ENCODE results near the gene ZNF451. TPM values are rescaled to one million over a fixed set of nuclear protein-coding genes. Genes with fewer than 3 reads are reported as not detected.
A peak's percentile ranks its signal among the peaks of the same experiment; 100 is the strongest.
"Not testable (repeated sequence)": the region's sequence is repeated elsewhere in the genome, so short reads cannot be mapped to it uniquely, and the experiment has no call there.

The ZNF451 gene
- polyA plus RNA-seq (48.7 and 60.2 TPM in 2 replicates), polyA minus RNA-seq (175 and 210 TPM in 2 replicates)

- Histone ChIP-seq H3K27ac (ENCODE audit: low read length) (peak within 1 kb of the TSS; percentile 85), H3K4me3 (ENCODE audit: low read length) (peak within 1 kb of the TSS; percentile 68), H3F3A (ENCODE audit: insufficient read depth, low read length, poor library complexity, severe bottlenecking) (no peaks in the 10 kb centered on the region), H3K9me3 (ENCODE audit: low read length) (no peaks in the 10 kb centered on the region), H3K36me3 (ENCODE audit: insufficient read depth, low read length) (no peaks in the 10 kb centered on the region), H3K9ac (ENCODE audit: low read length) (peak within 1 kb of the TSS; percentile 80), H3K27me3 (ENCODE audit: insufficient read depth, low read depth, low read length) (no peaks in the 10 kb centered on the region), H2AFZ (ENCODE audit: low read depth, low read length) (peak within 1 kb of the TSS; percentile 80), H4K20me1 (ENCODE audit: insufficient read depth) (no peaks in the 10 kb centered on the region), H3K9me2 (ENCODE audit: insufficient read depth, low read length) (no peaks in the 10 kb centered on the region), H3K4me2 (ENCODE audit: low read length) (peak within 1 kb of the TSS; percentile 32), H3K79me2 (replicated peaks; ENCODE audit: insufficient read depth, low read length) (peaks cover 36% of the 10 kb centered on the region)
- TF ChIP-seq REST (IDR thresholded peaks at IDR 0.05; ENCODE audit: borderline replicate concordance) (no peak), RAD21 (conservative IDR thresholded peaks at IDR 0.05) (no peak), SMC3 (conservative IDR thresholded peaks at IDR 0.05; ENCODE audit: poor library complexity) (peak; percentile 31), EZH2 (IDR thresholded peaks at IDR 0.05; ENCODE audit: borderline replicate concordance, insufficient read depth, low read length, poor library complexity, severe bottlenecking) (no peak), EP300 (conservative IDR thresholded peaks at IDR 0.05; ENCODE audit: poor library complexity, severe bottlenecking) (peak; percentile 49), TAF1 (IDR thresholded peaks at IDR 0.05; ENCODE audit: low read depth) (peak; percentile 84), MXI1 (conservative IDR thresholded peaks at IDR 0.05; ENCODE audit: poor library complexity, severe bottlenecking) (peak; percentile 83), POLR2AphosphoS5 (IDR thresholded peaks at IDR 0.05) (peak; percentile 94), CTCF (IDR thresholded peaks at IDR 0.05; ENCODE audit: poor library complexity, severe bottlenecking) (peak; percentile 52)
Measured at GRCh38 chr6:57089687-57090457, at the start of gene ZNF451. Gene ZNF451, plus strand, starts transcription at chr6:57090188. Its CDS starts 66 bp downstream, at chr6:57090254.

- not testable (repeated sequence) for H3F3A ChIP-seq (ENCODE audit: insufficient read depth, low read length, poor library complexity, severe bottlenecking); H3K4me2 ChIP-seq (ENCODE audit: low read length); H3K27me3 ChIP-seq (ENCODE audit: insufficient read depth, low read depth, low read length); H3K9me3 ChIP-seq (ENCODE audit: low read length); H3K4me3 ChIP-seq (ENCODE audit: low read length); H3K27ac ChIP-seq (ENCODE audit: low read length); H3K9me2 ChIP-seq (ENCODE audit: insufficient read depth, low read length); H2AFZ ChIP-seq (ENCODE audit: low read depth, low read length); H3K9ac ChIP-seq (ENCODE audit: low read length); H3K36me3 ChIP-seq (ENCODE audit: insufficient read depth, low read length); H4K20me1 ChIP-seq (ENCODE audit: insufficient read depth)
- H3K79me2 ChIP-seq (replicated peaks; ENCODE audit: insufficient read depth, low read length): peaks cover 12% of the 10 kb centered on the region
Measured at GRCh38 chr6:57044061-57044460, 45.9 kb upstream of the ZNF451 start.

All from neural cell (in vitro differentiated cells).